Parathyroid adenoma (tissue), 2 donors: Measurements from ENCODE around the gene S100A14.

Source experiments
- H2AFZ ChIP-seq: fragments of 300-600 bp; sonication (generic); one replicate; pipeline ENCODE4 v1.7.0; 2017; ENCODE audit warnings: antibody characterized with exemption, mild to moderate bottlenecking
- H3K27ac ChIP-seq: fragments of 300-600 bp; sonication (generic); one replicate; pipeline ENCODE4 v1.7.0; 2017
- H3K27me3 ChIP-seq: fragments of 300-600 bp; sonication (generic); one replicate; pipeline ENCODE4 v1.7.0; 2017; ENCODE audit warnings: low read length; ENCODE audit not compliant: control insufficient read depth, insufficient read depth
- H3K36me3 ChIP-seq: fragments of 300-600 bp; sonication (generic); one replicate; pipeline ENCODE4 v1.7.0; 2017; ENCODE audit warnings: low read length; ENCODE audit not compliant: control insufficient read depth, insufficient read depth
- H3K4me1 ChIP-seq: fragments of 300-600 bp; sonication (generic); one replicate; pipeline ENCODE4 v1.7.0; 2017; ENCODE audit warnings: control low read depth
- H3K4me2 ChIP-seq: fragments of 300-600 bp; sonication (generic); one replicate; pipeline ENCODE4 v1.7.0; 2017; ENCODE audit warnings: low read length
- H3K4me3 ChIP-seq: fragments of 300-600 bp; sonication (generic); one replicate; pipeline ENCODE4 v1.7.0; 2017; ENCODE audit warnings: low read depth, low read length
- H3K79me2 ChIP-seq: fragments of 300-600 bp; sonication (generic); one replicate; pipeline ENCODE4 v1.7.0; 2017; ENCODE audit warnings: control low read depth
- H3K9ac ChIP-seq: fragments of 300-600 bp; sonication (generic); one replicate; pipeline ENCODE4 v1.7.0; 2017; ENCODE audit warnings: mild to moderate bottlenecking
- H3K9me3 ChIP-seq: fragments of 300-600 bp; sonication (generic); one replicate; pipeline ENCODE4 v1.7.0; 2017; ENCODE audit warnings: low read length; ENCODE audit not compliant: control insufficient read depth
- TF ChIP-seq, protein P1 (sequence below): fragments of 300-600 bp; sonication (generic); IDR thresholded peaks from one replicate; pipeline ENCODE4 v1.7.0; 2017; ENCODE audit warnings: antibody characterized with exemption, mild to moderate bottlenecking
- donor health status: primary hyperparathyroidism.

S100A14 gene

DNA sequence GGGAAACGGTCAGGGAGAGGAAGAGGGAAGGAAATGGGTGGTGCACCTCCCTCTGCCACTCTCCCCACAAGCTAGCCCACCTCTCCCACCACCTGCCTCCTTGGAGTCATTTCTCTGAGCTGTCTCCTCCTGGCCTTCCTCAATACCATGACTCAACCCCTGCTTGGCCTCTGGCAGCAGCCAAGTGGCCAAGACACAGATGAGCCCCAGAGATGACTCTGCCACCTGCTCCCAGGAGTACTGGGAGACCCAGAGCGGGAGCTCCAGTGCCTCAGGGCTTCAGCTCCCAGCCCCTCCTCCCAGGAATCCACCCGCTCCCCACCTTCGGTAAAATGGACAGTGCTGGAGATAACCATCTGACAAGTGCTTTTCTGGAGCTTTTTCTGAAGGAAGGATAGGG is 5.8 kb downstream of the S100A14 start:
- Histone ChIP-seq H3K4me1 (peaks cover 25% of the 10 kb centered on the region), H3K4me2 (peak overlapping the region; percentile 37), H3K36me3 (no peaks in the 10 kb centered on the region), H3K27ac (peak overlapping the region; percentile 79), H3K4me3 (no peak overlapping the region), H2AFZ (no peak overlapping the region), H3K79me2 (peaks cover 5% of the 10 kb centered on the region), H3K9ac (no peak overlapping the region), H3K9me3 (no peaks in the 10 kb centered on the region), H3K27me3 (no peaks in the 10 kb centered on the region)
- TF ChIP-seq, protein P1, sequence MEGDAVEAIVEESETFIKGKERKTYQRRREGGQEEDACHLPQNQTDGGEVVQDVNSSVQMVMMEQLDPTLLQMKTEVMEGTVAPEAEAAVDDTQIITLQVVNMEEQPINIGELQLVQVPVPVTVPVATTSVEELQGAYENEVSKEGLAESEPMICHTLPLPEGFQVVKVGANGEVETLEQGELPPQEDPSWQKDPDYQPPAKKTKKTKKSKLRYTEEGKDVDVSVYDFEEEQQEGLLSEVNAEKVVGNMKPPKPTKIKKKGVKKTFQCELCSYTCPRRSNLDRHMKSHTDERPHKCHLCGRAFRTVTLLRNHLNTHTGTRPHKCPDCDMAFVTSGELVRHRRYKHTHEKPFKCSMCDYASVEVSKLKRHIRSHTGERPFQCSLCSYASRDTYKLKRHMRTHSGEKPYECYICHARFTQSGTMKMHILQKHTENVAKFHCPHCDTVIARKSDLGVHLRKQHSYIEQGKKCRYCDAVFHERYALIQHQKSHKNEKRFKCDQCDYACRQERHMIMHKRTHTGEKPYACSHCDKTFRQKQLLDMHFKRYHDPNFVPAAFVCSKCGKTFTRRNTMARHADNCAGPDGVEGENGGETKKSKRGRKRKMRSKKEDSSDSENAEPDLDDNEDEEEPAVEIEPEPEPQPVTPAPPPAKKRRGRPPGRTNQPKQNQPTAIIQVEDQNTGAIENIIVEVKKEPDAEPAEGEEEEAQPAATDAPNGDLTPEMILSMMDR: no peak

DNA sequence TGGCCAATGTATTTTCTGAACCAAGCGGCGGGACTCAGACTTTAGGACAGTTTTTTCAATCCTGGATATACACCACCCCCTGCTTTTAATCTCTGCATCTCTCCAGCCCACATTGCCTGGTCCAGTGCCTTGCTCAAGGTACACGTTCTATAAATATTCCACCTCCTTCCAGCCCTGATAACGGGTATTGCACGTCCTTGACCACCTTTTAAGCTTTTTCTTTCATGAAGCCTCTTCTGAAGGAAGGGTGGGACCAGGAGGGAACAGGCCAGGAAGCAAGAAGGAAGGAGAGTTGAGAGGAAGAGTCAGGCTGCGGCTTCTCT is 6.6 kb downstream of the S100A14 start:
- TF ChIP-seq, protein P1: no peak
- H3K4me3 ChIP-seq: peak overlapping the region; percentile 40
- H3K4me2 ChIP-seq: peak overlapping the region; percentile 56
- no peaks in the 10 kb centered on the region for H3K27me3 ChIP-seq
- H3K9me3 ChIP-seq: no peaks in the 10 kb centered on the region
- peak overlapping the region; percentile 53 for H2AFZ ChIP-seq
- peaks cover 25% of the 10 kb centered on the region for H3K4me1 ChIP-seq
- H3K27ac ChIP-seq: peak overlapping the region; percentile 79
- no peaks in the 10 kb centered on the region for H3K36me3 ChIP-seq
- H3K79me2 ChIP-seq: peaks cover 5% of the 10 kb centered on the region
- H3K9ac ChIP-seq: no peak overlapping the region

DNA sequence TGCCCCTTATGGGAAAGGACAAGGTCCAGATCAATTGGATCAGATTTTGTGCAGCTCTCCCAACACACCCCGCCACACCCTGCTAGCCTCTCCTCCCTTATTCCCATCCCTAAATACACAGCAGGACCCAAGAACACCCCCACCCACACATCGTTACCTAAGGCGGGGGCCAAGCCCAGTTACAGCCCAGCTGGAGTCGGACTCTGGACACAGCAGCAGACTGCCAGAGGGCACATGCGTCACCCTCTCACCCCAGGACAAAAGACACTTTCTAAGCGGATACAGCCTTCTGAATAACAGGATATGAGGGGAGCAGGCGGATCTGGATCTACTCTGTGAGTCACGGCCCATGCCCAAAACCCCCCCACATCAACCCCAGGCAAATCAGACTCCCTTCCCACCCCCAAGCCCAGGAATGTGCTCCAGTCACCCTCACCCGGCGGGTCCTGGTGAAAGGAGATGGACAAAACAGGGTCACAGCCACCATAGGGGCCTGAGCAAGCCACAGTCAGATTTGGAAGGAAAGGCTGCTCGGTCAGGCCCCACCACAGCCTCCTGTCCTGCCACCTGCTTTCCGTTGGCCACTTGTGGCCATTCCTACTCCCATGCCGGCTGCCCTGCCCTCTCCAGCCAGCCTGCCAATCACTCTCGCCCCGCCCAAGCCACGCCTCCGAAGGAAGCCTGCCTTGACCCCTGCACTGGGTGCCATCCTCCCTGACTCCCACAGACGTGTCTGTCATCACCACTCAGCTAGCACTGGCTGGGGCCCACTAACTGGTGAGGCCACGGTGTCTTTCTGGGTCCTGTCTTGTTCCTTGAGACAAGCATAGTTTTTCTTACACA is 7.2 kb downstream of the S100A14 start:
- H2AFZ ChIP-seq: peak overlapping the region; percentile 53
- H3K4me1 ChIP-seq: peaks cover 25% of the 10 kb centered on the region
- no peak overlapping the region for H3K9ac ChIP-seq
- H3K36me3 ChIP-seq: no peaks in the 10 kb centered on the region
- H3K27ac ChIP-seq: peak overlapping the region; percentile 79
- H3K79me2 ChIP-seq: peaks cover 5% of the 10 kb centered on the region
- H3K4me3 ChIP-seq: peak overlapping the region; percentile 40
- no peaks in the 10 kb centered on the region for H3K27me3 ChIP-seq
- H3K4me2 ChIP-seq: peak overlapping the region; percentile 56
- no peaks in the 10 kb centered on the region for H3K9me3 ChIP-seq
- TF ChIP-seq, protein P1: no peak

DNA sequence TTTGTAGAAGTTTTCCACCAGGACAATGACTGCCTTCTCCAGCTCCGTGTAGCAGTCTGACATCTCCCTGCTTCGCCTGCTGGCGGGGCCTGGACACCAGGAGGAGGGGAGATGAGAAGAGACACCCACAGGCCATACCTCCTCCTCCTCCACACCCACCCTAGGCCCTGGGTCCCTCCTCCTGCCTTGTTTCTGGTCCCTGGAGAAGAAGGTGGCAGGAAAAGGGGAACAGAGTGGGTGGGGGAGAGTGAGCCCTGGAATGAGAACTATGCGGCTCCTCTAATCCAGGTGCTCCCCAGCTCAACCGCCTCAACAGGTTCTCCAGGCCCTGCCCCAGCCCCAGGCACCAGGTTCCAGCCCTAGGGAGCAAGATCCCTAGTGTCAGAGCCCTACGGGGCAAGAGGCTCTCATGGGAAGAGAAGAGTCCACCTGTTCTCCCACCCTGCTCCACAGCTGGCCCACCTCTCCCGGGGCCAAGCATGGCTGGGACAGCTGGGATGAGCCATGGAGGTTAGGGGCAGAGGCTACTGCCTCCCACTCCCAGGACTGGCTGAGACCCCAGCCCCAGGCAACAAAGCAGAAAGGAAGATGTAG is 7.9 kb downstream of the S100A14 start:
- Histone ChIP-seq H3K4me3 (peak overlapping the region; percentile 19), H3K4me1 (peaks cover 25% of the 10 kb centered on the region), H3K9me3 (no peaks in the 10 kb centered on the region), H3K79me2 (peaks cover 5% of the 10 kb centered on the region), H2AFZ (no peak overlapping the region), H3K27ac (peak overlapping the region; percentile 79), H3K9ac (no peak overlapping the region), H3K36me3 (no peaks in the 10 kb centered on the region), H3K27me3 (no peaks in the 10 kb centered on the region), H3K4me2 (peak overlapping the region; percentile 56)
- TF ChIP-seq, protein P1: no peak
